ENCODE results near the gene ACSM4.

GRCh38 chr12:7297865-7298264 is 6.0 kb upstream of the ACSM4 start:
- no peak for TF ChIP-seq RAD21 (IDR thresholded peaks at IDR 0.05 in 1 of 2, conservative IDR thresholded peaks at IDR 0.05 in 1 of 2; ENCODE audit: low read depth in 2 of 2, low read length in 2 of 2)
- TF ChIP-seq CREB1 (IDR thresholded peaks at IDR 0.05), result no peak
- no peak for TF ChIP-seq TAF1 (IDR thresholded peaks at IDR 0.05; ENCODE audit: low read depth, low read length)
- no peak for TF ChIP-seq YY1 (IDR thresholded peaks at IDR 0.05; ENCODE audit: low read depth, low read length)

All from H1 (cell line).